Osteocyte (in vitro differentiated cells): ENCODE data around the gene TTC28. TPM values are rescaled to one million over a fixed set of nuclear protein-coding genes. Genes with fewer than 3 reads are reported as not detected.
A peak's percentile ranks its signal among the peaks of the same experiment; 100 is the strongest.
"Not testable (repeated sequence)": the region's sequence is repeated elsewhere in the genome, so short reads cannot be mapped to it uniquely, and the experiment has no call there.

Experiments used
- DNase-seq: peaks from one replicate; pipeline ENCODE4 v3.0.0; 2021; ENCODE audit warnings: mixed read lengths; ENCODE audit not compliant: unreplicated experiment; ENCODE audit errors: extremely low spot score
- H3K27ac Mint-ChIP-seq: one replicate; pipeline ENCODE4 v1.8.0; 2021; ENCODE audit warnings: mild to moderate bottlenecking, mixed read lengths; ENCODE audit not compliant: unreplicated experiment
- H3K27me3 Mint-ChIP-seq: one replicate; pipeline ENCODE4 v1.8.0; 2021; ENCODE audit warnings: mixed read lengths; ENCODE audit not compliant: unreplicated experiment
- H3K36me3 Mint-ChIP-seq: one replicate; pipeline ENCODE4 v1.8.0; 2021; ENCODE audit warnings: mixed read lengths; ENCODE audit not compliant: unreplicated experiment
- H3K4me1 Mint-ChIP-seq: one replicate; pipeline ENCODE4 v1.8.0; 2021; ENCODE audit warnings: mixed read lengths; ENCODE audit not compliant: unreplicated experiment
- H3K4me3 Mint-ChIP-seq: one replicate; pipeline ENCODE4 v1.8.0; 2021; ENCODE audit warnings: mild to moderate bottlenecking, moderate library complexity, mixed read lengths; ENCODE audit not compliant: unreplicated experiment
- H3K9me3 Mint-ChIP-seq: one replicate; pipeline ENCODE4 v1.8.0; 2021; ENCODE audit warnings: mixed read lengths; ENCODE audit not compliant: unreplicated experiment
- long read RNA-seq: library from polyadenylated mRNA; unstranded; transcript quantifications from one replicate; pipeline ENCODE4 v2.0.0, GENCODE V29; 2021
- total RNA-seq: library from RNA; stranded (reverse); gene quantifications from 2 replicates; pipeline ENCODE4 v1.2.1, GENCODE V29; 2021
- TF ChIP-seq, protein P1 (sequence below): fragments of 200-600 bp; sonication (generic); IDR thresholded peaks from 2 replicates; pipeline ENCODE4 v1.5.0; 2021; ENCODE audit warnings: antibody characterized with exemption, mild to moderate bottlenecking, moderate library complexity

The TTC28 gene
- 68.7 and 70.3 TPM in 2 replicates for total RNA-seq
- long read RNA-seq, partial matches to known transcripts: 1 of 18 reads
- long read RNA-seq, other reads (novel, unspliced or antisense): 15 of 18 reads

DNA sequence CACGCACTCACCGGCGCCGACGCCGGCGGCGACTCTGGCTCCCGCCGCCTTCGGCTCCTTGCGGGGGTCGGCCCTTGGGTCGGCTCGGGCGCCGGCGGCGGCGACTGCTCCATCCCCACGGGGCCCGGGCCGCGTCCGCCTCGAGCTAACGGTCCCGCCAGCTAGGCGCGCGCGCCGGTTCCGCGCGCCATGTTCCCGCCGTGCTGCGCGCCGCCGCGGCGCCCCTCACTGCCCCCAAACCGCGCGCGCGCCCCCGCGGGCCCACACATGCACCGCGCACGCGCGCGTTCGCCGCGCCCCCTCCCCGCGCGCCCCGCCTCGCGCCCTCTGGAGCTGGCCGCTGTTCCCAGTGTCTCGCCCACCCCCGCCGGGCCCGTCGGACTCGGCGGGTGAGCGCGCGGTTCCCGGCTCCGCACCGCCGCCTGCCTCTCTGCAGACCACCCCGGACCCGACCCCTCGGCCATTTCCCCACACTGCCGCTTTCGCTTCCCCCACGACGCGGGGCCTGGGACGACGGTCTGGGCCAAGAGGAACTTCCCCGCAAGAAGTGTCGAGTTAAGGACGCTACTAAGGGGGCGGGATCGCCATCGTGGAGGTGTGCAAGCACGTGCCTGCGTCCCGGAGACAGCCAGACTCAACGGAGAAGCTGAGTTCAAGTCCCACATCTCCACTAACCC lies at the start of gene TTC28:
TSS of gene TTC28 (minus strand) at position 230 of the 677 bp plus-strand sequence. CDS start at position 113, 117 bp downstream.
- Mint-ChIP-seq H3K4me3 (peak within 1 kb of the TSS; percentile 89), H3K4me1 (peaks cover 11% of the 10 kb centered on the region), H3K27ac (peak within 1 kb of the TSS; percentile 80)
- not testable (repeated sequence) for H3K36me3 Mint-ChIP-seq, H3K9me3 Mint-ChIP-seq, H3K27me3 Mint-ChIP-seq
- DNase-seq: peak; percentile 95
- TF ChIP-seq, protein P1, sequence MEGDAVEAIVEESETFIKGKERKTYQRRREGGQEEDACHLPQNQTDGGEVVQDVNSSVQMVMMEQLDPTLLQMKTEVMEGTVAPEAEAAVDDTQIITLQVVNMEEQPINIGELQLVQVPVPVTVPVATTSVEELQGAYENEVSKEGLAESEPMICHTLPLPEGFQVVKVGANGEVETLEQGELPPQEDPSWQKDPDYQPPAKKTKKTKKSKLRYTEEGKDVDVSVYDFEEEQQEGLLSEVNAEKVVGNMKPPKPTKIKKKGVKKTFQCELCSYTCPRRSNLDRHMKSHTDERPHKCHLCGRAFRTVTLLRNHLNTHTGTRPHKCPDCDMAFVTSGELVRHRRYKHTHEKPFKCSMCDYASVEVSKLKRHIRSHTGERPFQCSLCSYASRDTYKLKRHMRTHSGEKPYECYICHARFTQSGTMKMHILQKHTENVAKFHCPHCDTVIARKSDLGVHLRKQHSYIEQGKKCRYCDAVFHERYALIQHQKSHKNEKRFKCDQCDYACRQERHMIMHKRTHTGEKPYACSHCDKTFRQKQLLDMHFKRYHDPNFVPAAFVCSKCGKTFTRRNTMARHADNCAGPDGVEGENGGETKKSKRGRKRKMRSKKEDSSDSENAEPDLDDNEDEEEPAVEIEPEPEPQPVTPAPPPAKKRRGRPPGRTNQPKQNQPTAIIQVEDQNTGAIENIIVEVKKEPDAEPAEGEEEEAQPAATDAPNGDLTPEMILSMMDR: peak; percentile 8

DNA sequence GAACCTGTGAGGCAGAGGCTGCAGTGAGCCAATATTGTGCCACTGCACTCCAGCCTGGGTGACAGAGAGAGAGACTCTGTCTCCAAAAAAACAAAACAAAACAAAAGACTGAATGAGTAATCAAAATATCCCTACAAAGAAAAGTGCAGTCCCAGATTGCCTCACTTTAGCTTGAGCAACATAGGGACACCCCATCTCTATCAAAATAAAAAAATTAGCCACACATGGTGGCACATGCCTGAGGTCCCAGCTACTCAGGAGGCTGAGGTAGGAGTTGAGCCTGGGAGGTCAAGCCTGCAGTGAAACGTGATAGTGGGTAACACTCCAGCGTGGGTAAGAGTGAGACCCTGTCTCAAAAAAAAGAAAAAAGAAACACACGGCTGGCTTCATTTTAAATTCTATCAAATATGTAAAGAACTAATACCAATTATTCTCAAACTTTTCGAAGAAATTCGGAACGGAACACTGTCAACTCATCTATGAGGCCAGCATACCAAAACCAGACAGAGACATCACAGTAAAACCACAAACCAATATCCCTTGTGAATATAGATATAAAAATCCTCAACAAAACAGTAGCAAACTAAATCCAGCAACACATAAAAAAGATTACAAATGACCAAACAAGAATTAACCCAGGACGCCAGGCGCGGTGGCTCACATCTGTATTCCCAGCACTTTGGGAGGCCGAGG lies 49.1 kb upstream of the TTC28 start:
- H3K36me3 Mint-ChIP-seq: peaks cover 6% of the 10 kb centered on the region

DNA sequence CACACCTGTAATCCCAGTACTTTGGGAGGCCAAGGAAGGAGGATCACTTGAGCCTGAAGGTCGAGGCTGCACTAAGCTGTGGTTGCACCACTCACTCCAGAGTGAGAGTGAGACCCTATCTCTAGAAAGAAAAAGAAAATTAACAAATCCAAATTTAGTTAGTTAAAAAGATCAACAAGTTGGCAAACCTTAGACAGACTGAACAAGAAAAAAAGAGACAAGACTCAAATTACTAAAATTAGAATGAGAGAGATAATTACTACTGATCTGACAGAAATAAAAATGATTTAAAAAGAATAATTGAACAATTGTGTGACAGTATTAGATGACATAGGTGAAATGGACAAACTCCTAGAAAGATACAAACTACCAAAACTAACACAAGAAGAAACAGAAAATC lies 48.4 kb upstream of the TTC28 start:
- Mint-ChIP-seq H3K9me3 (no peaks in the 10 kb centered on the region), H3K27ac (no peak overlapping the region), H3K36me3 (peaks cover 8% of the 10 kb centered on the region), H3K27me3 (no peaks in the 10 kb centered on the region), H3K4me3 (no peak overlapping the region), H3K4me1 (peaks cover 14% of the 10 kb centered on the region)
- DNase-seq: no peak
- TF ChIP-seq, protein P1: no peak

More for the DNA sequence above, 49.1 kb upstream of the TTC28 start:
- peak overlapping the region; percentile 27 for H3K27ac Mint-ChIP-seq
- TF ChIP-seq, protein P1: no peak
- H3K9me3 Mint-ChIP-seq: no peaks in the 10 kb centered on the region
- no peak for DNase-seq
- H3K4me1 Mint-ChIP-seq: peaks cover 14% of the 10 kb centered on the region
- no peak overlapping the region for H3K4me3 Mint-ChIP-seq
- no peaks in the 10 kb centered on the region for H3K27me3 Mint-ChIP-seq

DNA sequence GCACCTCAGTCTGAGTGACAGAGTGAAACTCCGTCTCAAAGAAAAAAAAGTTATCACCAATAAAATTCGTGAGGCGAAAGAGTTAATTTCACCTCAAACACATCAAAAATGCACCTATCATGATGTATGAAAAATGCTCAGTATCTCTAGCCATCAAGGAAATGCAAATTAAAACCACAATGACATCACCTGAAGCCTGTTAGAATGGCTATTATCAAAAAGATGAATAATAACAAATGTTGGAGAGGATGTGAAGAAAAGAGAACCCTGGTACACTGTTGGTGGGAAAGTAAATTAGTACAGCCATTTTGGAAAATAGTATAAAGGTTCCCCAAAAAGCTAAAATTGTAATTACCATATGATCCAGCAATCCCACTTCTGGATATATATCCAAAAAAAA lies 38.4 kb upstream of the TTC28 start:
- Mint-ChIP-seq H3K27ac (peak overlapping the region; percentile 35), H3K36me3 (no peaks in the 10 kb centered on the region), H3K4me1 (peaks cover 24% of the 10 kb centered on the region), H3K4me3 (no peak overlapping the region), H3K27me3 (no peaks in the 10 kb centered on the region), H3K9me3 (no peaks in the 10 kb centered on the region)
- DNase-seq: no peak
- TF ChIP-seq, protein P1: no peak

DNA sequence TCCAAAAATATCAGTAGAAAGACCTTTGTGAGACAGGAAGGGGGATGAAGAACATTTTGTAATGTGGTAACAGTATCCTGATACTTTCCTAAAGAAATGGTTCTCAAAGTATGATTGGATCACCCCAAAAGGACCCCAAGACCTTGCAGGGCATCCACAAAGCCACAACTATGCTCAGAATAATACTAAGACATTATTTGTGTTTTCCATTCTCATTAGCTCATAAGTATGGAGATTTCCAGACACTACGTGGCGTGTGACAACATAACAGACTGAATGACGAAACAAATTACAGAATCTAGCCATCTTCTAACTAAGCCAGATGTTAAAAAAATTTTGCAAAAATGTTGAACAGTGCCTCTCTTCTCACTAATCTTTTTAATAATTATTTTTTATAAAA lies 37.0 kb upstream of the TTC28 start:
- TF ChIP-seq, protein P1: no peak
- no peaks in the 10 kb centered on the region for H3K27me3 Mint-ChIP-seq
- no peak for DNase-seq
- peak overlapping the region; percentile 47 for H3K27ac Mint-ChIP-seq
- no peak overlapping the region for H3K4me3 Mint-ChIP-seq
- H3K9me3 Mint-ChIP-seq: no peaks in the 10 kb centered on the region
- H3K4me1 Mint-ChIP-seq: peaks cover 38% of the 10 kb centered on the region
- H3K36me3 Mint-ChIP-seq: no peaks in the 10 kb centered on the region
